Esophagus muscularis mucosa (tissue), 4 donors: ENCODE measurements around the gene ACTR8. TPM values are rescaled to one million over a fixed set of nuclear protein-coding genes. Genes with fewer than 3 reads are reported as not detected.

ENCODE experiments used
- DNase-seq: peaks from one replicate; pipeline ENCODE4 v3.0.0-alpha.2; 2017; ENCODE audit errors: extremely low spot score
- H3K27ac ChIP-seq, 4 donors: fragments of 200-600 bp; sonication (generic); replicated peaks in 1 of 4; 1 replicate in 3 of 4; 2 replicates in 1 of 4; pipeline ENCODE4 v1.5.1; 2016 to 2019; ENCODE audit warnings: mild to moderate bottlenecking in 1 of 4
- H3K27me3 ChIP-seq, 4 donors: fragments of 200-600 bp; sonication (generic); one replicate each; pipeline versions ENCODE4 v1.5.1 to v1.6.0; 2016 to 2019
- H3K36me3 ChIP-seq, 4 donors: fragments of 200-600 bp; sonication (generic); one replicate each; pipeline ENCODE4 v1.5.1; 2016 to 2019
- H3K4me1 ChIP-seq, 4 donors: fragments of 200-600 bp; sonication (generic); one replicate each; pipeline ENCODE4 v1.5.1; 2016 to 2019
- H3K4me3 ChIP-seq, 4 donors: fragments of 200-600 bp; sonication (generic); 1 replicate in 2 of 4; 2 replicates in 2 of 4; pipeline ENCODE4 v1.5.1; 2016 to 2019; ENCODE audit warnings: mild to moderate bottlenecking in 4 of 4, moderate library complexity in 1 of 4
- H3K9me3 ChIP-seq, 4 donors: fragments of 200-600 bp; sonication (generic); 1 replicate in 3 of 4; 2 replicates in 1 of 4; pipeline ENCODE4 v1.5.1; 2016 to 2019
- EP300 ChIP-seq: sonication (generic); formaldehyde crosslinking; IDR thresholded peaks from one replicate; pipeline ENCODE4 v1.6.1; 2017; ENCODE audit warnings: antibody characterized with exemption
- POLR2A ChIP-seq: fragments of 450-650 bp; IDR thresholded peaks from one replicate; pipeline ENCODE4 v1.6.1; 2017; ENCODE audit warnings: antibody characterized with exemption, moderate library complexity, mild to moderate bottlenecking, low read depth
- POLR2AphosphoS5 ChIP-seq, 2 donors: sonication (generic); formaldehyde crosslinking; IDR thresholded peaks; one replicate each; pipeline ENCODE4 v1.6.1; 2017; ENCODE audit warnings: antibody characterized with exemption in 2 of 2
- WGBS: methylation state at CpG from one replicate; pipeline ENCODE4 v1.1.5; 2018; 5-methylcytosine and 5-hydroxymethylcytosine counted together
- intact Hi-C: fragments of 100-400 bp; cut with DNase I; formaldehyde crosslinking; loops from one replicate; pipeline ENCODE4 v1.15.1; 2023
- total RNA-seq, 4 donors: library from RNA; depleted of rRNA; stranded (reverse); fragments of >200 nt; gene quantifications; one replicate each; pipeline versions ENCODE4 v1.1.0 to v1.2.1, GENCODE V29; 2016
- TF ChIP-seq, protein P1 (sequence below), 3 experiments: fragments of 200-600 bp in 2 of 3; fragments of 450-650 bp in 1 of 3; sonication (generic) in 2 of 3; IDR thresholded peaks; one replicate each; pipeline ENCODE4 v1.5.1; 2017 to 2019; ENCODE audit warnings: antibody characterized with exemption in 3 of 3, mild to moderate bottlenecking in 2 of 3, moderate library complexity in 1 of 3

Gene ACTR8
- total RNA-seq, 4 donors from 2014 or later: 18.3 to 30.7 (median 21.9) TPM

DNA sequence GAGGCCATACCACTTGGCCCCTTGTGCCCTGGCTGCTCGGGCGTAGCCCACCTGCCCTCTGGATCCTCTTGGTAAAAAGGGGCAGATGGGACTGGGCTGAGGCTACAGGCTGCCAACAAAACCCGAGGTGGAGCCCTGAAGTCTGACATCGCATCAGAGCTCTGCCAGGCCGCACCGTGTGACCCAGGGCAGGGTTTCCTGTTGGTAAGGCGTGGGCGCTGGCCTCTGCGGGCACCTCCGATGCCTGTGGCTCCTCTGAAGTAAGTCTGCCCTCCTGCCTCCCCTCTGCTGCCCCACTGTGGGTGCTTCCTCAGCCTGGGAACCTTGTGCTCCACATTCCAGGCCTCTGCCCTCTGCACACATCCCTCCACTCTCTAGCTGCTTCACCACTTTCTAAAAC lies 44.6 kb downstream of the ACTR8 start:
- peaks cover 0 to 4% (median 0%) of the 10 kb centered on the region in 4 donors for H3K36me3 ChIP-seq
- no peaks in the 10 kb centered on the region for H3K9me3 ChIP-seq
- peaks cover 0 to 4% (median 0%) of the 10 kb centered on the region in 4 donors for H3K27me3 ChIP-seq
- TF ChIP-seq, protein P1, sequence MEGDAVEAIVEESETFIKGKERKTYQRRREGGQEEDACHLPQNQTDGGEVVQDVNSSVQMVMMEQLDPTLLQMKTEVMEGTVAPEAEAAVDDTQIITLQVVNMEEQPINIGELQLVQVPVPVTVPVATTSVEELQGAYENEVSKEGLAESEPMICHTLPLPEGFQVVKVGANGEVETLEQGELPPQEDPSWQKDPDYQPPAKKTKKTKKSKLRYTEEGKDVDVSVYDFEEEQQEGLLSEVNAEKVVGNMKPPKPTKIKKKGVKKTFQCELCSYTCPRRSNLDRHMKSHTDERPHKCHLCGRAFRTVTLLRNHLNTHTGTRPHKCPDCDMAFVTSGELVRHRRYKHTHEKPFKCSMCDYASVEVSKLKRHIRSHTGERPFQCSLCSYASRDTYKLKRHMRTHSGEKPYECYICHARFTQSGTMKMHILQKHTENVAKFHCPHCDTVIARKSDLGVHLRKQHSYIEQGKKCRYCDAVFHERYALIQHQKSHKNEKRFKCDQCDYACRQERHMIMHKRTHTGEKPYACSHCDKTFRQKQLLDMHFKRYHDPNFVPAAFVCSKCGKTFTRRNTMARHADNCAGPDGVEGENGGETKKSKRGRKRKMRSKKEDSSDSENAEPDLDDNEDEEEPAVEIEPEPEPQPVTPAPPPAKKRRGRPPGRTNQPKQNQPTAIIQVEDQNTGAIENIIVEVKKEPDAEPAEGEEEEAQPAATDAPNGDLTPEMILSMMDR (IDR thresholded peaks at IDR 0.05): no peak
- TF ChIP-seq EP300 (no peak), POLR2A (no peak)
- intact Hi-C loops: no loop called here
- H3K27ac ChIP-seq: no peak overlapping the region
- 79% methylated on average over 10 of the region's 10 CpGs for WGBS
- no peaks in the 10 kb centered on the region for H3K4me1 ChIP-seq
- H3K4me3 ChIP-seq: no peak overlapping the region
- DNase-seq: no peak

DNA sequence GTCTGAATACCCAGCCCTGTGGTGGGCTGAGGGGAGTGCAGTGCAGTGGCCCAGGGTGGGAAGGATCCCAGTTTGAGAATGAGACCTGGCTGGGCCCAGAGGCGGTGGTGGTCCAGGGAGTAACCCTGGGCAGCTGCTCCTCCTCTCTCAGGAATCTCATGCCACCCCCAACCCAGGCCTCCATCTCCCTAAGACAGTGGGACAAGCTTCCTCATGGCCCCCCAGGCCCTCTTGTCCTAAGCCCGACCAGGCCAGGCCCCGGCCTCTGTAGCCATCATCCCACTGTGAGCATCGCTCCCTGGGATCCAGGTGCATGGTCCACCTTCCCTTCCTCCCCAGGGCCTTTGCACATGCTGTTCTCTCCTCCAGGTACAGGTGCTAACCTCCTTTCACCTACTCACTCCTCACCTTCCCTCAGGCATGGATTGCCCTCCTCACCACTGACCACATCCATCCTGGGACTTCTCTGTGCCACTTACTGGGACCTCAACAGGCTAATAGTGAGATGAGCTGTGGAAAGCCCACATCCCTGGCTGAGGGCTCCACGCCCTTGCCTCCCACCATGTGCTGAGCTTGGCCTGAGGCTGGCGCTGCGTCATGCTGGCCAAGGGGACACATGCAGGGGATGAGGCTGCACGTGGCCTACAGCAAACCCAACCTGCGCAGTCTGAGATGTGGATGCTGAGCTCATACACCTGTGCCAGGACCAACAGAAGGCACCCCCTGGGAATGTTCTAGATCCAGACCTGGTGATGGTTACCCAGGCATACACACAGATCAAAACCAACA lies 45.7 kb downstream of the ACTR8 start:
- H3K27ac ChIP-seq: no peak overlapping the region
- no peaks in the 10 kb centered on the region for H3K9me3 ChIP-seq
- WGBS: 98% methylated on average over 5 of the region's 9 CpGs
- TF ChIP-seq, protein P1 (IDR thresholded peaks at IDR 0.05): no peak
- TF ChIP-seq POLR2A (no peak), POLR2AphosphoS5 (IDR thresholded peaks at IDR 0.05) (no peak), EP300 (no peak)
- H3K4me3 ChIP-seq: no peak overlapping the region
- no peak for DNase-seq
- peaks cover 0 to 4% (median 0%) of the 10 kb centered on the region in 4 donors for H3K36me3 ChIP-seq
- H3K4me1 ChIP-seq: no peaks in the 10 kb centered on the region
- intact Hi-C loops: no loop called here
- peaks cover 0 to 4% (median 0%) of the 10 kb centered on the region in 4 donors for H3K27me3 ChIP-seq

DNA sequence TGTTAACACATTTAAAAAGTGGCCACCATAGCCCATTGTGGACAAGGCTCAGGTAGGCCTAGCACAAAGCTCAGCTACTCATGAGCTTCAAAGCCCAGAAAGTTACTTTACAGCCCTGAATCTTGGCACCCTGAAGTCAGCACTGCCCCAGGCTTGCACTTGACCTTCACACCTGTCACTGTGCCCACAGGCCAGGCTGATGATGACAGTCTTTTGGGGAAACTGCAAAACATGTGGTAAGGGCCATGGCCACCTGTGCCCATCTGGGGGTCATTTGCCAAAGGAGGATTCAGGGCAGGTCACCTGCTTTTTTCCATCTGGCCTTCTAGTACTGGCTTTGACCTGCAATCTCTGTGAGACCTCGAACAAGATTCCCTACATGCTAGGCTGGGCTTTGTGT lies 46.7 kb downstream of the ACTR8 start:
- intact Hi-C loops: no loop called here
- no peak for DNase-seq
- H3K4me1 ChIP-seq: no peaks in the 10 kb centered on the region
- no peaks in the 10 kb centered on the region for H3K9me3 ChIP-seq
- TF ChIP-seq, protein P1 (IDR thresholded peaks at IDR 0.05): no peak
- TF ChIP-seq POLR2A: no peak
- no peak overlapping the region for H3K27ac ChIP-seq
- 100% methylated on average over 1 of the region's 1 CpG for WGBS
- peaks cover 0 to 4% (median 0%) of the 10 kb centered on the region in 4 donors for H3K36me3 ChIP-seq
- H3K4me3 ChIP-seq: no peak overlapping the region
- peaks cover 0 to 4% (median 0%) of the 10 kb centered on the region in 4 donors for H3K27me3 ChIP-seq

DNA sequence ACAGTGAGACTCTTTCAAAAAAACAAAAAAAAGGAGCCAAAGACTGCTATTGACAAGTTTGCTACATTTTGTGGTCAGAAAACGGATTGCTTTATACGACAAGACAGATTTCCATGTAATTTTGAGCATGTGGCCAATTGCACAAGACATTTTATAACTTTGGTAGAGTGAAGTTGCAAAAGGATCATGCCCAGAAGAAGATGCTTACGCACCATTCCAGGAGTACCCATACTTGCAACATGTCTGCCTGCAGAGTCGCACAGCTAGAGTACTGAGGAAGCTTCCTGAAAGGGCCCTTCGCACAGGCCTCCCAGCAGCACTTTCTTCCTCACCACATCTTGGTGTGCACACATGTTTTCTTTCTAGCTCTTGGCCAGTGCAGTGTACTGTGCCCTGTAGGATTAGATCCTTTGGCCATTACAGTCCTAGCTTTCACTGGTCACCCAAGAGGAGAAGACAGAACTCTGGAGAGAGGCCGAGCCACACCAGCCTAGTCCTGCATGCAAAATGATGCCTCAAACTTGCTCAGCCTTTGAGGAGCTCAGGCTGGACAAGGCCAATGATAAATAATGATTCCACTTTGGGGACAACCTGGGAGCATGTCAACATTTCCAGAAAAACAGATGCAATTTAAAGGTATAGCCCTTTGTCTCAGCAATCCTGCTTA lies 47.4 kb downstream of the ACTR8 start:
- intact Hi-C loops: no loop called here
- Histone ChIP-seq H3K27me3 (peaks cover 0 to 4% (median 0%) of the 10 kb centered on the region in 4 donors), H3K36me3 (peaks cover 0 to 4% (median 0%) of the 10 kb centered on the region in 4 donors), H3K9me3 (no peaks in the 10 kb centered on the region), H3K4me1 (no peaks in the 10 kb centered on the region), H3K27ac (no peak overlapping the region), H3K4me3 (no peak overlapping the region)
- TF ChIP-seq EP300 (no peak), POLR2AphosphoS5 (IDR thresholded peaks at IDR 0.05) (no peak), POLR2A (no peak)
- TF ChIP-seq, protein P1 (IDR thresholded peaks at IDR 0.05): no peak
- DNase-seq: no peak
- WGBS: 93% methylated on average over 5 of the region's 6 CpGs
